ENCODE data around the gene SPOUT1. TPM values are rescaled to one million over a fixed set of nuclear protein-coding genes. Genes with fewer than 3 reads are reported as not detected.

The SPOUT1 gene
- 14.2 and 34.4 TPM in 2 replicates for total RNA-seq

DNA sequence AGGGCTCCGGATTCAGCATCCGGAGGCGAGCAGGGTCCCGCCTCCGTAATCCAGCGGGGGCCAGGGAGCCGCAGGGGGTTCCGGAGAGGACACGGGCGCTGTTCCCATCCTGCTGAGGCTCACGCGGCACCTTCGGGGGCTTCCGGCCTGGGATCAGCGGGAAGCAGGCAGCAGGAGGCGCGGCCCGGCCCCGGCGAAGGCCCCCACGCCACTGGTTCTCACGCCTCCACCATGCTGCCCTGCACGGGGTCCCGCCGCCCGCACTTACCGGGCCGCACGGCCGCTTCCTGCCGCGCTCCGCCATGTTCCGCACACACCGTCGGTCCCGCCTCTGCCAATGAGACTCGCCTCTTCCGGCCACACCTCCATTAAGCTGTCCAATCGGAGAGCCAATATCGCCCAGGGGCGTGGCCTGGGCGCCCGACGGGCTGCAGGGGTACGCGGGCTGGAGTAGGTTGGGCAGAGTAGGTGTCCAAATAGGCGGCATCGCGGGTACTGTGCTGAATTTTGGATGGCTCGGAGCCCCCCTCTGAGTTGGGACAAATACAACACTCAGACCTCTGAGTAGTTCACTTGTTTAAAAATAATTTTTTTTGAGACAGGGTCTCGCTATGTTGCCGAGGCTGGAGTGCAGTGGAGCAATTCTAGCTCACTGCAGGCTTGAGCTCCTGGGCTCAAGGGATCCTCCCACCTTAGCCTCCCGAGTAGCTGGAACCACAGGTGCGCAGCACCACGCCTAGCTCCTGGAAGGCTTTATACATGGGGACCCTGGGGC lies at the start of gene SPOUT1:
Gene SPOUT1 (minus strand): TSS at position 318 of the 775 bp plus-strand sequence. CDS start 14 bp downstream, at position 304.

DNA sequence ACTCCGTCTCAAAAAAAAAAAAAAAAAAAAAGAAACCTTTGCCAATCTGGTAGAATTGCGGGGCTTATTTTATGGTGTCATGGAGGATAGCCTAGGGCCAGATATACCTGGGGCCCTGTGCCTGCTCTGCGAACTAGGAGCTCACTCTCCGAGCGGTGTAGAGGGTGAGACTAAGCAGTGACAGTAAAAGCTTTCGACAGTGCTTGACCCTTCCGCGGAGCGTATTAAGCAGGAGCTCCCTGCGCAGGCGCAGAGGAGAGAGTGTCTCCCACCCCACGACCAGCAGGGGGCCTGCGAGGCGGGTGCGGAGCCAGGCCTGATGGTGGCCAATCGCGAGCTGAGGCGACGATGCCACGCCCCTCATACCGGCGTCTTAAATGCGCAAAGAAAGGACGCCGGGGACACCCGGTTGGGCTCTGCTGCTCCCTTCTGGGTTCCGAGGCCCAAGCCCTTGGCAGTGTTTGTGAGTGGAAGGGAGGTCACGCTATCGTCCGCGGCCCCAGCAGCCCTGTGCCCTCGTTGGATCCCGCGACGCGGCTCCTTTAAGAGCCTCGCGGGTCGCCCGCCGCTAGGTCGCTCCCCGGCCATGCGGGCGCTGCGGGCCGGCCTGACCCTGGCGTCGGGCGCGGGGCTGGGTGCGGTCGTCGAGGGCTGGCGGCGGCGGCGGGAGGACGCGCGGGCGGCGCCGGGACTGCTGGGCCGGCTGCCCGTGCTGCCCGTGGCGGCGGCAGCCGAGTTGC lies 11.3 kb downstream of the SPOUT1 start, which contains the start of gene ENDOG:
Gene ENDOG (plus strand): TSS at position 402 of the 740 bp plus-strand sequence. CDS start 185 bp downstream, at position 587.

GRCh38 chr9:128786681-128787601 lies 42.7 kb downstream of the SPOUT1 start, which contains the start of gene TBC1D13:
TSS of gene TBC1D13 (plus strand) at chr9:128787253. CDS start at chr9:128787354, 101 bp downstream.

DNA sequence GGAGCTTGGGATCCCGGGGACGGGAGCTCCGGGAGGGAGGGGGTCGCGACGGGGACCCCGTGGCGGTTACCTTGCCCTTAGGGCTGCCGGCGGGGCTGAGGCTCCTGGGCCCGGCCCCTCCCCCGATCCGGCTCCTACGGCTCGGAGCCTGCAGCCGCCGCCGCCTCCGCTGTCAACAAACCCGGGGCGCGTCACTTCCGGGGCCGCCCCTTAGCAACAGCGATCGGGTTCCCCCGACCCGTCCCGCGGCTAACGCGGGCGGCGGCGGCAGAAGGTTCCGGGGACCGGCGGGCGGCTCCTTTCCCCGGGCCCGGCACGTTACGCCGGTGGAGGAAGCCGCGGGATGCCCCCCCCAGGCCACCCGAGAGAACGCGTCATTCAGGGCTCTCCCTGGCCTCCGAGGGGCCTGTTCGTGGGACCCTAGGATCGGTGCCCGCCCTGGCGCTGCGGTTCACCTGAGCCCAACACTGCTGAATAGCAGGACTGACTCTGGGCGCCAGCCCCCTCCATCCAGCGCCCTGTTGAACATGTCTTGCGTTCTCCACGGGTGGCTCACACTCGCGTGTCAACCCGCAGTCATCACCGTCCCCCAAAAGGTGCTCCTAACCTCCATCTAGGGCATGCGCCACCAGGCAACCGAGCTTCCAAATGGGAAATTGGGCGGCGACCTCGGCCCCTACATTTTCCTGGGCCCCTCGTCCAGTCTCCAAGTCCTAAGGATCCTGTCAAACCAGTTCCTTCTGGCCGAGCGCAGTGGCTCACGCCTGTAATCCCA lies 57.7 kb downstream of the SPOUT1 start, which contains the start of gene ZER1:
Gene ZER1 (minus strand): TSS at position 183 of the 775 bp plus-strand sequence. CDS start 16,362 bp downstream, outside the sequence.

Other genes with a start within 250 kb of the SPOUT1 start
- gene DYNC2I2, start 172.9 kb downstream of the SPOUT1 start, total RNA-seq: 42.9 and 70.3 TPM in 2 replicates
- gene SET, start 140.6 kb downstream of the SPOUT1 start, total RNA-seq: 299 and 428 TPM in 2 replicates
- 4.8 and 7.6 TPM in 2 replicates for gene PKN3, start 127.3 kb downstream of the SPOUT1 start, total RNA-seq
- 93.0 and 161 TPM in 2 replicates for gene ZDHHC12, start 105.7 kb downstream of the SPOUT1 start, total RNA-seq
- 26.0 and 26.9 TPM in 2 replicates for gene ZER1, start 57.9 kb downstream of the SPOUT1 start, total RNA-seq
- 7.0 and 15.4 TPM in 2 replicates for gene TBC1D13, start 42.5 kb downstream of the SPOUT1 start, total RNA-seq
- gene ENDOG, start 11.3 kb downstream of the SPOUT1 start, total RNA-seq: 32.5 and 44.9 TPM in 2 replicates
- gene KYAT1, start 52.2 kb upstream of the SPOUT1 start, total RNA-seq: 12.5 and 19.3 TPM in 2 replicates
- 126 and 152 TPM in 2 replicates for gene LRRC8A, start 52.3 kb upstream of the SPOUT1 start, total RNA-seq
- gene PHYHD1, start 91.2 kb upstream of the SPOUT1 start, total RNA-seq: 3.2 and 7.5 TPM in 2 replicates
- gene DOLK, start 117.8 kb upstream of the SPOUT1 start, total RNA-seq: 17.6 and 24.6 TPM in 2 replicates
- 32.5 and 45.4 TPM in 2 replicates for gene NUP188, start 117.9 kb upstream of the SPOUT1 start, total RNA-seq
- 37.9 and 46.2 TPM in 2 replicates for gene SH3GLB2, start 198.5 kb upstream of the SPOUT1 start, total RNA-seq
- 15.8 and 18.7 TPM in 2 replicates for gene MIGA2, start 206.8 kb upstream of the SPOUT1 start, total RNA-seq

Data from hair follicular keratinocyte (primary cell).